RWPE1 (cell line): ENCODE measurements around the gene HELB.

Experiments
- CTCF ChIA-PET: fragments of 350-600 bp; sonication (Branson Sonifier 250); formaldehyde crosslinking; extraction: SDS; loops from one replicate; lab custom pipeline; 2021; lab: Yijun Ruan, JAX
- POLR2A ChIA-PET: fragments of 400-600 bp; formaldehyde crosslinking; extraction: SDS; loops from one replicate; lab custom pipeline; 2020; ENCODE audit warnings: antibody characterized with exemption; ENCODE audit not compliant: low non-redundant PET; lab: Yijun Ruan, JAX
- DNase-seq: peaks from one replicate; pipeline ENCODE4 v3.0.0; 2012; ENCODE audit warnings: low spot score
- H3K27ac ChIP-seq: fragments of 450-650 bp; 2 replicates; pipeline ENCODE4 v1.5.1; 2017
- TF ChIP-seq, protein P1 (sequence below): fragments of 450-650 bp; conservative IDR thresholded peaks from 2 replicates; pipeline ENCODE4 v1.5.1; 2017; ENCODE audit warnings: low read depth, mild to moderate bottlenecking

Gene HELB

DNA sequence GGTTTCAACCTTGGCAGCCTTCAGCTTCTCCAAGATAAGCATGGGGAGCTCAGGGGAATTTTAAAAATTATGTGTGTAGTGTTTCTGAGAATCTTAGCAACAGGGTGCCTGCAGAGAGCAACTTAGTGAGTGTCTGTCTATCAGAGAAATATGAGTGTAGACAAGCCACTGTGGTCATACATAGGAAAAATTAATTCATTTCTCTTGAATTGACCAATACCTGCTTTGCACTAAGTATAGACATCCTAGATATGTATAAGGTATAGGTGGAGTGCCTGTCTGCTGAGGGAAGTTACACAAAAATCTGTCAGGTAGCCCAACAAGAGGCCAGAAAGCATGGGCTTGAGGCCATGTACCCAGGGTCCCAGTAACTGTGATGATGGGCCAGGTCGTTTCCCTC is 20.7 kb downstream of the HELB start:
- no peak for DNase-seq
- TF ChIP-seq, protein P1, sequence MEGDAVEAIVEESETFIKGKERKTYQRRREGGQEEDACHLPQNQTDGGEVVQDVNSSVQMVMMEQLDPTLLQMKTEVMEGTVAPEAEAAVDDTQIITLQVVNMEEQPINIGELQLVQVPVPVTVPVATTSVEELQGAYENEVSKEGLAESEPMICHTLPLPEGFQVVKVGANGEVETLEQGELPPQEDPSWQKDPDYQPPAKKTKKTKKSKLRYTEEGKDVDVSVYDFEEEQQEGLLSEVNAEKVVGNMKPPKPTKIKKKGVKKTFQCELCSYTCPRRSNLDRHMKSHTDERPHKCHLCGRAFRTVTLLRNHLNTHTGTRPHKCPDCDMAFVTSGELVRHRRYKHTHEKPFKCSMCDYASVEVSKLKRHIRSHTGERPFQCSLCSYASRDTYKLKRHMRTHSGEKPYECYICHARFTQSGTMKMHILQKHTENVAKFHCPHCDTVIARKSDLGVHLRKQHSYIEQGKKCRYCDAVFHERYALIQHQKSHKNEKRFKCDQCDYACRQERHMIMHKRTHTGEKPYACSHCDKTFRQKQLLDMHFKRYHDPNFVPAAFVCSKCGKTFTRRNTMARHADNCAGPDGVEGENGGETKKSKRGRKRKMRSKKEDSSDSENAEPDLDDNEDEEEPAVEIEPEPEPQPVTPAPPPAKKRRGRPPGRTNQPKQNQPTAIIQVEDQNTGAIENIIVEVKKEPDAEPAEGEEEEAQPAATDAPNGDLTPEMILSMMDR, result no peak
- H3K27ac ChIP-seq, result no peak overlapping the region
- CTCF ChIA-PET, result no interaction called here
- POLR2A ChIA-PET, result no interaction called here

DNA sequence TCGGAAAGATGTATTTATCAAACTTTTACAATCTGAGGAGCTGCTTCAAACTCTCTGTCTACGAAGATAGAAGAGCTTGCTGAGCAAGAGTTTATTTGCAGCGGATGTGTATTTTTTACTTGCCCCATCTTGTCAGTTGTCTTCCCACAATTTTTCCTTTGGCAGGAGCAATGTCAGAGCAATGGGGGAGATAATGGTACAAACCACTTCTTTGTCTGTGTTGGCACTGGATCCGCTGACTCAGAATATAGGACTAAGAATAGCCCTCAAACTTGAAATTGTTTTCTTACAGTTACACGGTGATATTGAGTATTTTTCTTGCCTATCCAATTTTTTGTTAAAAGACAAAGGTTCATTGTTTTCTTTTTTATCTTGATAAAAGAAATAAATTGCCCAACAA is 27.6 kb downstream of the HELB start:
- TF ChIP-seq, protein P1, result no peak
- no peak overlapping the region for H3K27ac ChIP-seq
- ChIA-PET CTCF (no interaction called here), POLR2A (no interaction called here)
- peak; percentile 53 for DNase-seq

DNA sequence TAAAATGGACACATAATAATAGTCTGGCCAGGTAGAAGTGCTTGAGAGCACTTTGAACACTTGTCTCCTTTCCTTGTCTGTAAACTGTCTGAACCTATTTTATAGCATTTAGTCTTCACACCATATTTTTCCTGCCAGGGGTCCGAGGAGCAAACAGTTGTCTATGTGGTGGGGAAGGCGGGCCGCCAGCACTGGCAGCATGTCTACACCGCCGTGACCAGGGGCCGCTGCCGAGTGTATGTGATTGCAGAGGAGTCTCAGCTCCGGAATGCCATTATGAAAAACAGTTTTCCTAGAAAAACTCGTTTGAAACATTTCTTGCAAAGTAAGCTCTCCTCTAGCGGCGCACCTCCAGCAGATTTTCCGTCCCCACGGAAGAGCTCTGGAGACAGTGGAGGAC is 28.7 kb downstream of the HELB start:
- ChIA-PET CTCF (no interaction called here), POLR2A (no interaction called here)
- no peak overlapping the region for H3K27ac ChIP-seq
- TF ChIP-seq, protein P1, result no peak
- DNase-seq, result no peak

DNA sequence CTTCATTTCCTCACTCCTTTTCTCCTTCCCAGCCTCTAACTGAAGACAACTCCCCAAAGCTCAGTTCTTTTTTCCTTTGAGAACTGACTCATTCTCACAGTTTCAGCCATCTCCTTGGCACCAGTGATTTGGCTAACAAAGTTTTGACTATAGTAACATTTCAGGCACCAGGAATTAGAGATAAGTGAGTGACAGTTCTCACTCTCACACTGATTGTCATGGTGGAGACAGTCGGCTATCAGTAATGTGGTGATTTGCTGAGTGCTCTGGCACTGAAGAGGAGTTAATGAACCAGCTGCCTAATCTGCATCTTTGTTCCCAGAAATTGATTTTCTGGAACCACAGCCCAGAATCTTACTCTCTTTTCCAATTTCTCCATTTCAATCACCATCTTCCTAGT is 29.5 kb downstream of the HELB start:
- DNase-seq, result no peak
- TF ChIP-seq, protein P1, result no peak
- ChIA-PET CTCF (no interaction called here), POLR2A (no interaction called here)
- no peak overlapping the region for H3K27ac ChIP-seq

DNA sequence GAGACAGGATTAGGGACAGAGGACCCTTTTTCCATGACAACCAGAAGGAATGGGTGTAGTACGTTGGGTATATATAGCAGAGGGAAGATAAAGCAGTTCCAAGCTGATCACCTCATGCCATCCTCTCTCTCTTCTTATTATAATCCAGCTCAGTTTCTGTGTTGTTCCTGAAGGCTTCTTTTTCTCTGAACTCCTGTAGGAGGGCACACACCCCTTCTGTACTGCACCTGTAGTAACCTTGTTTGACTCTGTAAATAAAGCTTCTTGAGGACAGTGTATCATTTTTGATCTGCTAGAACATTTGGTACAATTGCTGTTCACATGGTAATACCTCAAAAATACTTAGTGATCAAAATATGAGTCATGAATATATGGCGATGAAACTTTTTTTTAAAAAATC is 33.5 kb downstream of the HELB start:
- no peak for DNase-seq
- H3K27ac ChIP-seq, result no peak overlapping the region
- ChIA-PET POLR2A (no interaction called here), CTCF (no interaction called here)
- TF ChIP-seq, protein P1, result no peak

DNA sequence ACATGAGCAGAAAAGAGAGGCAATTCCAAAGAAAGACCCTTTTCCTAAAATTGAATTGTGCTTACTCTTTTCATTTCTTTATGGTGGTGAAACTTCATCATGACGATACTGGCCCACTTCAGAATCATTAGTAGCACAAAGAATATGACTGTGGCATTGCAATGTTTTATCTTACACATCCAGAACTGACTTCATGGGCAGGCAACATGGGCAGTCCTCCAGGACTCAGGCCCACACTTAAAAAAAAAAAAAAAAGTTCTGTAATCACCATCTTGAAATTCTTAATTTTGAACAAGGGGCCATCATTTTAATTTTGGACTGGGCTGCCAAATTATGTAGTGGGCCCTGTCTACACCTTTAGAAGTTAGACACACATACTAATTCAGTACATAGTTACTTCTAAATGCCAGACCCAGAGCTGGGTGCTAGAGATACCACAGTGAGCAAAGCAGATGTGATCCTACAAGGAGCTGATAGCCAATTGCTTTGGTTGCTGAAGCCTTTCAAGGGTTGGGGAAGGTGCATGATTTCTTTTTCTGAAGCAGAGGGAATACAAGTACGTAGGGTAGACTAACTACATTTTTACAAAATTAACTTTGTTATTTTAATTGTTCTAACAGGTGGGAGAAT is 35.2 kb downstream of the HELB start:
- ChIA-PET CTCF (no interaction called here), POLR2A (no interaction called here)
- TF ChIP-seq, protein P1, result no peak
- no peak for DNase-seq
- no peak overlapping the region for H3K27ac ChIP-seq

DNA sequence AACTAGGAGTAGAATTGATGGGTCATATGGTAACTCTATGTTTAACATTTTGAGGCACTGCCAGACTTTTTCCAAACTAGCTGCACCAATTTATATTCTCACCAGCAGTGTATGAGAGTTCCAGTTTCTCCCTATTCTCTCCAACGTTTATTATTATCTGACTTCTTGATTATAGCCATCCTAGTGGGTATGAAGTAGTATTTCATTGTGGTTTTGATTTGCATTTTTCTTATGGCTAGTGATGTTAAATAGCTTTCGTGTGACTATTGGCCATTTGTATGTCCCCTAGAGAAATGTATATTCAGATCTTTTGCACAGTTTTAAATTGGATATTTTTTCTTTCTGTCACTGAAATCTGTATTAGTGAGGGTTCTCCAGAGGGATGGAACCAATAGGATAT is 37.8 kb downstream of the HELB start:
- no peak for DNase-seq
- ChIA-PET CTCF (no interaction called here), POLR2A (no interaction called here)
- no peak overlapping the region for H3K27ac ChIP-seq
- TF ChIP-seq, protein P1, result no peak
